HG03520 (cell line): Measurements from ENCODE around the gene ZNF831.

Source experiments
- ATAC-seq: cut with Tn5 transposase; IDR thresholded peaks from one replicate; pipeline ENCODE4 v1.9.1; 2021; ENCODE audit warnings: mild to moderate bottlenecking, moderate library complexity; ENCODE audit not compliant: unreplicated experiment

ZNF831 gene

GRCh38 chr20:59177266-59178250 is 13.9 kb downstream of the ZNF831 start:
- ATAC-seq: no peak

GRCh38 chr20:59178983-59179595 is 15.5 kb downstream of the ZNF831 start:
- ATAC-seq: no peak

- no peak for ATAC-seq
Observed at GRCh38 chr20:59179988-59180387, 16.4 kb downstream of the ZNF831 start.

GRCh38 chr20:59181936-59182335 is 18.3 kb downstream of the ZNF831 start:
- ATAC-seq: no peak

GRCh38 chr20:59182401-59183044 is 18.9 kb downstream of the ZNF831 start:
- ATAC-seq: no peak

- no peak for ATAC-seq
Observed at GRCh38 chr20:59183751-59184150, 20.1 kb downstream of the ZNF831 start.

- ATAC-seq: no peak
Observed at GRCh38 chr20:59184880-59185447, 21.3 kb downstream of the ZNF831 start.

- ATAC-seq: no peak
Observed at GRCh38 chr20:59185809-59186208, 22.2 kb downstream of the ZNF831 start.

GRCh38 chr20:59190466-59190865 is 26.8 kb downstream of the ZNF831 start:
- ATAC-seq: no peak

GRCh38 chr20:59191036-59191755 is 27.6 kb downstream of the ZNF831 start:
- no peak for ATAC-seq

- no peak for ATAC-seq
Observed at GRCh38 chr20:59191756-59192532, 28.3 kb downstream of the ZNF831 start.

GRCh38 chr20:59192533-59192896 is 28.9 kb downstream of the ZNF831 start:
- no peak for ATAC-seq

GRCh38 chr20:59193325-59193724 is 29.7 kb downstream of the ZNF831 start:
- no peak for ATAC-seq

- no peak for ATAC-seq
Observed at GRCh38 chr20:59194023-59194935, 30.7 kb downstream of the ZNF831 start.

- no peak for ATAC-seq
Observed at GRCh38 chr20:59195316-59195993, 31.8 kb downstream of the ZNF831 start.

GRCh38 chr20:59204165-59204894 is 40.7 kb downstream of the ZNF831 start:
- no peak for ATAC-seq

GRCh38 chr20:59205044-59205443 is 41.4 kb downstream of the ZNF831 start:
- ATAC-seq: no peak

GRCh38 chr20:59207235-59207634 is 43.6 kb downstream of the ZNF831 start:
- no peak for ATAC-seq
